Sigmoid colon (tissue), 7 donors: ENCODE measurements around the gene ARID5B. TPM values are rescaled to one million over a fixed set of nuclear protein-coding genes. Genes with fewer than 3 reads are reported as not detected.

Experiments
- DNase-seq: peaks from one replicate; pipeline ENCODE4 v3.0.0-alpha.2; 2019
- H3K27ac ChIP-seq, 4 donors: fragments of 200-600 bp; sonication (generic); one replicate each; pipeline ENCODE4 v1.5.1; 2016 to 2019; ENCODE audit warnings: mild to moderate bottlenecking in 1 of 4
- H3K27me3 ChIP-seq, 3 donors: fragments of 200-600 bp; sonication (generic); one replicate each; pipeline ENCODE4 v1.5.1; 2019; ENCODE audit warnings: mild to moderate bottlenecking in 1 of 3
- H3K36me3 ChIP-seq, 4 donors: fragments of 200-600 bp; sonication (generic); one replicate each; pipeline ENCODE4 v1.5.1; 2016 to 2019
- H3K4me1 ChIP-seq, 4 donors: fragments of 200-600 bp; sonication (generic); one replicate each; pipeline ENCODE4 v1.5.1; 2017 to 2019
- H3K4me3 ChIP-seq, 4 donors: fragments of 200-600 bp; sonication (generic); one replicate each; pipeline ENCODE4 v1.5.1; 2017 to 2019; ENCODE audit warnings: mild to moderate bottlenecking in 2 of 4, moderate library complexity in 1 of 4
- H3K9me3 ChIP-seq, 4 donors: fragments of 200-600 bp in 3 of 4; sonication (generic) in 3 of 4; one replicate each; pipeline versions ENCODE4 v1.5.1 to v1.6.1; 2013 to 2019
- CTCF ChIP-seq, 4 experiments: fragments of 450-650 bp in 3 of 4; fragments of 200-600 bp in 1 of 4; IDR thresholded peaks; one replicate each; pipeline ENCODE4 v1.5.1; 2016 to 2019; ENCODE audit warnings: antibody characterized with exemption in 4 of 4, mild to moderate bottlenecking in 3 of 4, moderate library complexity in 2 of 4
- EP300 ChIP-seq, 4 donors: sonication (generic); formaldehyde crosslinking; IDR thresholded peaks; one replicate each; pipeline ENCODE4 v1.6.1; 2017; ENCODE audit warnings: antibody characterized with exemption in 4 of 4
- POLR2A ChIP-seq, 2 donors: fragments of 450-650 bp; IDR thresholded peaks; one replicate each; pipeline ENCODE4 v1.6.1; 2016; ENCODE audit warnings: antibody characterized with exemption in 2 of 2, mild to moderate bottlenecking in 2 of 2, moderate library complexity in 2 of 2
- POLR2AphosphoS5 ChIP-seq, 4 donors: sonication (generic); formaldehyde crosslinking; IDR thresholded peaks; one replicate each; pipeline ENCODE4 v1.6.1; 2017; ENCODE audit warnings: antibody characterized with exemption in 4 of 4
- WGBS, 2 donors: extraction: QIAGEN DNeasy Blood & Tissue Kit; methylation state at CpG; one replicate each; pipeline ENCODE4 v1.1.7; 2013; 5-methylcytosine and 5-hydroxymethylcytosine counted together
- intact Hi-C: fragments of 100-400 bp; cut with DNase I; formaldehyde crosslinking; loops from one replicate; pipeline ENCODE4 v1.15.1; 2023
- polyA plus RNA-seq, 3 donors: library from polyadenylated mRNA; stranded (reverse); fragments of 200-250 nt; gene quantifications; one replicate each; pipeline ENCODE4 v1.2.3, GENCODE V29; 2013
- total RNA-seq, 4 donors: library from RNA; depleted of rRNA; stranded (reverse); fragments of >200 nt; gene quantifications; one replicate each; pipeline ENCODE4 v1.1.0, GENCODE V29; 2016
- donor health status: healthy with polysubstance abuse.
- donor health status: Bipolar disorder and iron deficiency.
- donor health status: healthy.

The ARID5B gene
- total and polyA plus RNA-seq, 7 donors, result 2.3 to 109 (median 29.6) TPM

GRCh38 chr10:61985715-61986114, 84.2 kb downstream of the ARID5B start:
- no peaks in the 10 kb centered on the region for H3K36me3 ChIP-seq
- no peak for DNase-seq
- H3K27ac ChIP-seq, result peak overlapping the region; percentile 73 to 86 (median 78)
- intact Hi-C loops, result no loop called here
- peaks cover 0 to 37% (median 26%) of the 10 kb centered on the region in 4 donors for H3K4me1 ChIP-seq
- H3K4me3 ChIP-seq, result no peak overlapping the region
- H3K27me3 ChIP-seq, result no peaks in the 10 kb centered on the region
- WGBS, 2 donors, result 82 to 89% methylated on average over 5 of the region's 5 CpGs
- TF ChIP-seq EP300 (IDR thresholded peaks at IDR 0.05), result no peak
- TF ChIP-seq POLR2AphosphoS5 (IDR thresholded peaks at IDR 0.05), result no peak
- no peak for TF ChIP-seq POLR2A (IDR thresholded peaks at IDR 0.05)
- TF ChIP-seq CTCF (IDR thresholded peaks at IDR 0.05), result no peak
- no peaks in the 10 kb centered on the region for H3K9me3 ChIP-seq

DNA sequence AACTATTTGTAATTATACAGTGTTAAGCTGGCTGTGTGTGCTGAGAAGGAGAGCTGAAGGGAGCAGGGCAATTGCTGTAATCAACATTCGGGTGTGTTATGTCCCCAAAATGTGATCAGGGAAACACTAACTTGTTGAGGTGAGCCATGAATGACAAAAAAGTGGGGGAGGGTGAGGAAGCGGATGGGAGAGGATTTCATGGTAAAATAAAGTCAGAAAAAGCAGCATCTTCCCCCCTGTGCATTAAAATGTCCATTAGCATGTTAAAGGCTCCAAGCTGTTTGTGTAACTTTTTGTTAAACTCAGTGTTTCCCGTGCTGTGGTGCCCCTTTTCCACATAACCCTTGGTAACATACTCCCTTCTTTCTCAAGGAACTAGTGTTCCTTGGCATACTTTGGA, 84.9 kb downstream of the ARID5B start:
- no peak for DNase-seq
- 80 to 88% methylated on average over 3 of the region's 3 CpGs for WGBS, 2 donors
- TF ChIP-seq POLR2A (IDR thresholded peaks at IDR 0.05) (no peak), CTCF (IDR thresholded peaks at IDR 0.05) (no peak), EP300 (IDR thresholded peaks at IDR 0.05) (no peak), POLR2AphosphoS5 (IDR thresholded peaks at IDR 0.05) (no peak)
- no peak overlapping the region for H3K4me3 ChIP-seq
- H3K4me1 ChIP-seq, result peaks cover 0 to 37% (median 23%) of the 10 kb centered on the region in 4 donors
- intact Hi-C loops, result no loop called here
- H3K36me3 ChIP-seq, result no peaks in the 10 kb centered on the region
- H3K27me3 ChIP-seq, result no peaks in the 10 kb centered on the region
- no peaks in the 10 kb centered on the region for H3K9me3 ChIP-seq
- H3K27ac ChIP-seq, result peak overlapping the region; percentile 73 to 86 (median 78)

- H3K36me3 ChIP-seq, result no peaks in the 10 kb centered on the region
- H3K9me3 ChIP-seq, result no peaks in the 10 kb centered on the region
- no peak for DNase-seq
- 89 to 91% methylated on average over 6 of the region's 6 CpGs for WGBS, 2 donors
- intact Hi-C loops, result no loop called here
- TF ChIP-seq POLR2A (IDR thresholded peaks at IDR 0.05), result no peak
- TF ChIP-seq POLR2AphosphoS5 (IDR thresholded peaks at IDR 0.05), result no peak
- no peak for TF ChIP-seq EP300 (IDR thresholded peaks at IDR 0.05)
- no peak overlapping the region for H3K4me3 ChIP-seq
- H3K27me3 ChIP-seq, result no peaks in the 10 kb centered on the region
- peaks cover 0 to 43% (median 23%) of the 10 kb centered on the region in 4 donors for H3K4me1 ChIP-seq
- H3K27ac ChIP-seq, result peak overlapping the region; percentile 73 to 86 (median 78)
Measured at GRCh38 chr10:61986788-61987492, 85.4 kb downstream of the ARID5B start.

DNA sequence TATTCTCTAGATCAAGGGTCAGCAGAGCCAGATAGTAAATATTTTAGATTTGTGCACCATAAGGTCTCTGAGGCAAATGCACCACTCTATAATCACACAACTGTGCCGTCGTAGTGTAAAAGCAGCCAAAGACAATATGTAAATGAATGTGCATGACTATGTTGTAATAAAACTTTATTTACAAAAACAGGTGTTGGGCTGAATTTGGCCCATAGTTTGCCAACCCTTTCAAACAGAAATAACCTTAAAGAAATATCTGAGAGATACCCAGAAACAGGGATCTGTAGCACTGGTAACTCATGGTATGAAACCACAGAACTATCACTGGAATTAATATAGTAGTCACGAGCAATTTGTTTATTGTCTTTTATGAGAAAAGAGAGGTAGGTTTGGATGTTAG, 86.0 kb downstream of the ARID5B start:
- intact Hi-C loops, result no loop called here
- WGBS, 2 donors, result 44 to 52% methylated on average over 3 of the region's 3 CpGs
- TF ChIP-seq POLR2A (IDR thresholded peaks at IDR 0.05), result no peak
- no peak for TF ChIP-seq POLR2AphosphoS5 (IDR thresholded peaks at IDR 0.05)
- no peak for TF ChIP-seq EP300 (IDR thresholded peaks at IDR 0.05)
- no peak for TF ChIP-seq CTCF (IDR thresholded peaks at IDR 0.05)
- Histone ChIP-seq H3K4me1 (peaks cover 0 to 49% (median 29%) of the 10 kb centered on the region in 4 donors), H3K4me3 (peak overlapping the region in 3 of 4 donors; percentile 13 to 31 (median 28)), H3K36me3 (no peaks in the 10 kb centered on the region), H3K9me3 (no peaks in the 10 kb centered on the region), H3K27me3 (no peaks in the 10 kb centered on the region), H3K27ac (peak overlapping the region; percentile 73 to 86 (median 78))
- no peak for DNase-seq

GRCh38 chr10:61987951-61988379, 86.5 kb downstream of the ARID5B start:
- no peak for DNase-seq
- Histone ChIP-seq H3K27ac (peak overlapping the region; percentile 73 to 86 (median 78)), H3K9me3 (no peaks in the 10 kb centered on the region), H3K4me1 (peaks cover 0 to 46% (median 31%) of the 10 kb centered on the region in 4 donors), H3K27me3 (no peaks in the 10 kb centered on the region), H3K36me3 (no peaks in the 10 kb centered on the region), H3K4me3 (peak overlapping the region in 3 of 4 donors; percentile 13 to 31 (median 28))
- intact Hi-C loops, result no loop called here
- TF ChIP-seq POLR2A (IDR thresholded peaks at IDR 0.05) (no peak), EP300 (IDR thresholded peaks at IDR 0.05) (peak in 1 of 4 donors; percentile 14), POLR2AphosphoS5 (IDR thresholded peaks at IDR 0.05) (peak; percentile 26 to 67 (median 58)), CTCF (IDR thresholded peaks at IDR 0.05) (no peak)
- WGBS, 2 donors, result 1 to 3% methylated on average over 2 of the region's 2 CpGs
